CD4-positive, alpha-beta T cell (primary cell): Measurements from ENCODE around the gene PLXDC2. TPM values are rescaled to one million over a fixed set of nuclear protein-coding genes. Genes with fewer than 3 reads are reported as not detected.

Experiments
- ATAC-seq: fragments of 200-7000 bp; cut with Tn5 transposase; one replicate; pipeline ENCODE4 v1.10.0; 2022; ENCODE audit warnings: mild to moderate bottlenecking; ENCODE audit not compliant: poor library complexity
- CTCF ChIA-PET: fragments of 350-600 bp; sonication (Branson Sonifier 250); formaldehyde crosslinking; loops from one replicate; lab custom pipeline; 2021; ENCODE audit warnings: antibody characterized with exemption, inconsistent platforms; lab: Charles Lee
- POLR2A ChIA-PET: fragments of 350-600 bp; sonication (Branson Sonifier 250); formaldehyde crosslinking; loops from one replicate; lab custom pipeline; 2021; ENCODE audit warnings: antibody characterized with exemption, inconsistent platforms; lab: Charles Lee
- DNase-seq, 14 experiments: peaks; one replicate each; pipeline ENCODE4 v3.0.0-alpha.2; 2013 to 2020; ENCODE audit warnings: mixed read lengths in 2 of 14
- H3K27ac ChIP-seq, 2 donors: one replicate each; pipeline versions ENCODE4 v1.5.1 to v1.7.0; 2013; ENCODE audit warnings: low read length in 2 of 2, low read depth in 1 of 2, mild to moderate bottlenecking in 1 of 2
- H3K27me3 ChIP-seq, 2 experiments: 1 replicate in 1 of 2; 2 replicates in 1 of 2; pipeline versions ENCODE4 v1.6.1 to v1.7.0; 2013; ENCODE audit warnings: low read length in 2 of 2, control low read depth in 1 of 2, mild to moderate bottlenecking in 1 of 2, moderate library complexity in 1 of 2; ENCODE audit not compliant: insufficient read depth in 2 of 2, control insufficient read depth in 1 of 2
- H3K36me3 ChIP-seq: one replicate; pipeline ENCODE4 v1.6.1; 2013; ENCODE audit warnings: low read length, control low read depth; ENCODE audit not compliant: insufficient read depth
- H3K4me1 ChIP-seq: one replicate; pipeline ENCODE4 v1.6.1; 2013; ENCODE audit warnings: low read length, control low read depth; ENCODE audit not compliant: insufficient read depth
- H3K4me3 ChIP-seq: one replicate; pipeline ENCODE4 v1.5.1; 2013; ENCODE audit warnings: mild to moderate bottlenecking, low read length, moderate library complexity
- H3K9me3 ChIP-seq, 2 experiments: 1 replicate in 1 of 2; 2 replicates in 1 of 2; pipeline versions ENCODE4 v1.6.1 to v1.7.0; 2013; ENCODE audit warnings: low read length in 2 of 2, mild to moderate bottlenecking in 2 of 2, control low read depth in 1 of 2, moderate library complexity in 1 of 2; ENCODE audit not compliant: control insufficient read depth in 1 of 2, insufficient read depth in 1 of 2
- H3K27ac Mint-ChIP-seq: one replicate; pipeline ENCODE4 v1.8.0; 2020; ENCODE audit warnings: mixed read lengths
- H3K27me3 Mint-ChIP-seq: one replicate; pipeline ENCODE4 v1.8.0; 2021; ENCODE audit warnings: mixed read lengths
- H3K36me3 Mint-ChIP-seq: one replicate; pipeline ENCODE4 v1.8.0; 2021; ENCODE audit warnings: low read depth, mixed read lengths
- H3K4me1 Mint-ChIP-seq: one replicate; pipeline ENCODE4 v1.8.0; 2021; ENCODE audit warnings: low read depth, mixed read lengths
- H3K4me3 Mint-ChIP-seq: one replicate; pipeline ENCODE4 v1.8.0; 2020; ENCODE audit warnings: mild to moderate bottlenecking, mixed read lengths
- H3K9me3 Mint-ChIP-seq: one replicate; pipeline ENCODE4 v1.8.0; 2020; ENCODE audit warnings: mixed read lengths
- intact Hi-C, 2 experiments: fragments of 100-400 bp; cut with DNase I in 1 of 2; cut with micrococcal nuclease in 1 of 2; formaldehyde crosslinking; loops; one replicate each; pipeline versions ENCODE4 v1.15.1 to v1.9.0; 2023 to 2025; cut with DNase I, micrococcal nuclease
- total RNA-seq, 174 experiments: library from RNA in 2 of 174; stranded (reverse) in 2 of 174; gene quantifications; one replicate each; pipeline ENCODE4 v1.2.3 and lab custom pipeline; 2021 to 2026
- TF ChIP-seq, protein P1 (sequence below): fragments of 200-600 bp; IDR thresholded peaks from one replicate; pipeline ENCODE4 v1.8.0; 2022; ENCODE audit warnings: antibody characterized with exemption, mild to moderate bottlenecking

Gene PLXDC2
- total RNA-seq, 2 experiments from 2014 or later: 0.41 to 0.61 TPM

DNA sequence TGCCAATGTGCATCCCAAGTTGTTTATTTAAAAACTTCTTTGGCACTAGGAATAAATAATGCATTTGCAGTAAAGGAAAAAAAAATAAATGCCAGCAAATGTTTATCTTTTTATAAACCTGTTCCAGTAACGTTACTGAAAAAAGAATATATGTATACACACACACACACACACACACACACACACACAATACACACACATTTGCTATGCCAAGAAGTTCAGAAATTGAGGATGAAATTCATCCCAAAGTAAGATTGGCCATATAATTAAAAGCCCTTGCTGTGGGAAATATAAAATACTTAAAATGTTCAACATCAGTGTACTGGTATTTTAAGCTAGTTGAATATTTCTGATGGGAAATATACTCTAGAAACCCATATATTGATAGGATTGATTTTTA lies 2.6 kb downstream of the PLXDC2 start:
- peaks cover 0 to 30% of the 10 kb centered on the region in 2 experiments for H3K9me3 ChIP-seq
- no peak overlapping the region for H3K4me3 ChIP-seq
- no peaks in the 10 kb centered on the region for H3K9me3 Mint-ChIP-seq
- TF ChIP-seq, protein P1, sequence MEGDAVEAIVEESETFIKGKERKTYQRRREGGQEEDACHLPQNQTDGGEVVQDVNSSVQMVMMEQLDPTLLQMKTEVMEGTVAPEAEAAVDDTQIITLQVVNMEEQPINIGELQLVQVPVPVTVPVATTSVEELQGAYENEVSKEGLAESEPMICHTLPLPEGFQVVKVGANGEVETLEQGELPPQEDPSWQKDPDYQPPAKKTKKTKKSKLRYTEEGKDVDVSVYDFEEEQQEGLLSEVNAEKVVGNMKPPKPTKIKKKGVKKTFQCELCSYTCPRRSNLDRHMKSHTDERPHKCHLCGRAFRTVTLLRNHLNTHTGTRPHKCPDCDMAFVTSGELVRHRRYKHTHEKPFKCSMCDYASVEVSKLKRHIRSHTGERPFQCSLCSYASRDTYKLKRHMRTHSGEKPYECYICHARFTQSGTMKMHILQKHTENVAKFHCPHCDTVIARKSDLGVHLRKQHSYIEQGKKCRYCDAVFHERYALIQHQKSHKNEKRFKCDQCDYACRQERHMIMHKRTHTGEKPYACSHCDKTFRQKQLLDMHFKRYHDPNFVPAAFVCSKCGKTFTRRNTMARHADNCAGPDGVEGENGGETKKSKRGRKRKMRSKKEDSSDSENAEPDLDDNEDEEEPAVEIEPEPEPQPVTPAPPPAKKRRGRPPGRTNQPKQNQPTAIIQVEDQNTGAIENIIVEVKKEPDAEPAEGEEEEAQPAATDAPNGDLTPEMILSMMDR: no peak
- ATAC-seq: no peak
- peaks cover 19 to 40% of the 10 kb centered on the region in 2 experiments for H3K27me3 ChIP-seq
- no peaks in the 10 kb centered on the region for H3K4me1 ChIP-seq
- intact Hi-C loops: no loop called here
- H3K4me1 Mint-ChIP-seq: peaks cover 8% of the 10 kb centered on the region
- H3K36me3 ChIP-seq: no peaks in the 10 kb centered on the region
- H3K27me3 Mint-ChIP-seq: peaks cover 44% of the 10 kb centered on the region
- DNase-seq: no peak
- H3K4me3 Mint-ChIP-seq: no peak overlapping the region
- H3K36me3 Mint-ChIP-seq: no peaks in the 10 kb centered on the region
- H3K27ac ChIP-seq: no peak overlapping the region
- CTCF ChIA-PET: no interaction called here
- no peak overlapping the region for H3K27ac Mint-ChIP-seq
- POLR2A ChIA-PET: no interaction called here

DNA sequence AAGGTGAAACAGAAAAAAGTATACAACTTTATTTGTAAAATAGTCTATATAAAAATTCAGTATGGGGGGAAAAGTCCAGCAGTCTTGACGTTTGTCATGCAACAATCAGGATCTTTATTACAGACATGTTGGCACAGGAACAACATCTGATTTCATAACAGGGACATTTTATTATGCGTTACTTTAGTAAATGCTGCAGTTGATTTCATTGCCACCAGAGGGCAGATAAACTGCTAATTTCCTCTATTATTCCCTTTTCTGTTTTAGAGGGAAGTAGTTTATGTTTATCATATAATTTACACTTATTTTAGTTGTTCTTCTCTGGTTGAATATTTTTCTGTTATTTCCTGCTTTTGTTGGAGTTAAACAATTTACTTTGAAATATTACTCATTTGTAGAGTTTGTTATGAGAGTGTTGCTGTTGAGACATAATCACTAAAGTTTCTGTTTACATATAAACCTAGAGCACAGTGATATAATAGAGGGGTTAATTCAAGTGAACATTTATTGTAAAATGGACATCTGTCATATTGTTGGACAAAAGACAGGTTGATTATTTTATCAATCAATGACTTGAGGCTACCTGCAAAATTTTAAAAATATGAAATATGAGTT lies 3.3 kb downstream of the PLXDC2 start:
- H3K27me3 Mint-ChIP-seq: peaks cover 38% of the 10 kb centered on the region
- H3K4me3 Mint-ChIP-seq: no peak overlapping the region
- ChIA-PET CTCF (no interaction called here), POLR2A (no interaction called here)
- H3K9me3 Mint-ChIP-seq: no peaks in the 10 kb centered on the region
- Histone ChIP-seq H3K4me1 (no peaks in the 10 kb centered on the region), H3K27me3 (peaks cover 19 to 37% of the 10 kb centered on the region in 2 experiments), H3K36me3 (no peaks in the 10 kb centered on the region), H3K9me3 (peaks cover 0 to 30% of the 10 kb centered on the region in 2 experiments), H3K27ac (no peak overlapping the region), H3K4me3 (no peak overlapping the region)
- intact Hi-C loops: no loop called here
- H3K36me3 Mint-ChIP-seq: no peaks in the 10 kb centered on the region
- no peak overlapping the region for H3K27ac Mint-ChIP-seq
- ATAC-seq: no peak
- peak in 3 of 14 experiments; percentile 19 to 41 (median 41) for DNase-seq
- TF ChIP-seq, protein P1: peak; percentile 64
- H3K4me1 Mint-ChIP-seq: peaks cover 7% of the 10 kb centered on the region

DNA sequence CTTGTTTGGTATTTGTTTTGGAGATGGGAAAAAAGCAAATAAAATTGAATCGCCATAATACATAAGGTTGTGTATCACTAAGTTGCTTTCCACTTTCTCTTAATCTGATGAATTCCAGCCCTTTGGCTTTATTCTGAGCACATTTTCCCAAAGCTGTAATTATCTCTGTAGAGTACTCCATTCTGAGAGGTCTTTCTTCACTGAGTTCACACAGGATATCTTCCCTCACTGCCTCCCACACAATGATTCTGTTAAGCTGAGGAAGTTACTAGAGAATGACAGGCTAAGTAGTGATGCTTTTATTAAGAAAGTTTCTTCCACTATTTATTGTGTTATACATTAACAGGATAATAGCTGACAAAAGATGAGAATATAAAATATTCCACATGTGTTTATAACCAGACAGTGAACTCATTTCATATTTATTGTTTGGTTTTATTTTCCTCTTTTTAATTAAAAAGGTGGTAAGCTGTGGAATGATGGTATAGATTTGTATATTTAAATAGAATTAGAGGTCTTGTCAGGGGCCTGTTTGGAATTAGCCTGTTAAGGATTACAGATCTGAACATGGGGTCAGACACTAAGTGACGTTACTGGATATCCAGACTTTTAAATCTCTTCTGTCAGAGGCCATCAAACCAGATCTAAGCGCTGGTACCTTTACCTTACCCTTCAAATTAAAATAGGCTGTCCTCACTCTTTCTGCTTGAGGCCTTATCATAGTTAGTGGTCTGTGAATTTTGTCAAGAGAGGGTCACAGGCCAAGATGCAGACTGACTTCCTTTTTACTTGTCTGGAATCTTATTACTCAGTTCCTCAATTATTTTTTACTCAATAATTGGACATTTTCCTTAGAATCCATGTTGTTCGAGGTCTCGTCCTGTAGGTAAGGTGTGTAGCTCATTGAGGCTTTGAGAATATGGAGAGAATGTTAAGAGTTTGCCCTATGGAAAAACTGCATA lies 8.4 kb downstream of the PLXDC2 start:
- no peak overlapping the region for H3K4me3 Mint-ChIP-seq
- Histone ChIP-seq H3K9me3 (peaks cover 0 to 6% of the 10 kb centered on the region in 2 experiments), H3K4me1 (no peaks in the 10 kb centered on the region), H3K27ac (no peak overlapping the region), H3K36me3 (no peaks in the 10 kb centered on the region), H3K4me3 (no peak overlapping the region), H3K27me3 (no peaks in the 10 kb centered on the region)
- H3K27ac Mint-ChIP-seq: no peak overlapping the region
- TF ChIP-seq, protein P1: no peak
- peak in 2 of 14 experiments; percentile 11 to 16 for DNase-seq
- no peak for ATAC-seq
- POLR2A ChIA-PET: no interaction called here
- H3K4me1 Mint-ChIP-seq: no peaks in the 10 kb centered on the region
- peaks cover 3% of the 10 kb centered on the region for H3K27me3 Mint-ChIP-seq
- intact Hi-C loops: no loop called here
- H3K9me3 Mint-ChIP-seq: no peaks in the 10 kb centered on the region
- CTCF ChIA-PET: no interaction called here
- no peaks in the 10 kb centered on the region for H3K36me3 Mint-ChIP-seq
